COLO668 (cell line): ENCODE data around the gene KEL.

Experiments
- DNase-seq: peaks from one replicate; lab custom pipeline; 2025; ENCODE audit not compliant: unreplicated experiment; lab: John Stamatoyannopoulos, UW

The KEL gene

GRCh38 chr7:142930126-142930730, 31.9 kb downstream of the KEL start:
- no peak for DNase-seq

GRCh38 chr7:142927949-142928348, 34.2 kb downstream of the KEL start:
- no peak for DNase-seq

DNA sequence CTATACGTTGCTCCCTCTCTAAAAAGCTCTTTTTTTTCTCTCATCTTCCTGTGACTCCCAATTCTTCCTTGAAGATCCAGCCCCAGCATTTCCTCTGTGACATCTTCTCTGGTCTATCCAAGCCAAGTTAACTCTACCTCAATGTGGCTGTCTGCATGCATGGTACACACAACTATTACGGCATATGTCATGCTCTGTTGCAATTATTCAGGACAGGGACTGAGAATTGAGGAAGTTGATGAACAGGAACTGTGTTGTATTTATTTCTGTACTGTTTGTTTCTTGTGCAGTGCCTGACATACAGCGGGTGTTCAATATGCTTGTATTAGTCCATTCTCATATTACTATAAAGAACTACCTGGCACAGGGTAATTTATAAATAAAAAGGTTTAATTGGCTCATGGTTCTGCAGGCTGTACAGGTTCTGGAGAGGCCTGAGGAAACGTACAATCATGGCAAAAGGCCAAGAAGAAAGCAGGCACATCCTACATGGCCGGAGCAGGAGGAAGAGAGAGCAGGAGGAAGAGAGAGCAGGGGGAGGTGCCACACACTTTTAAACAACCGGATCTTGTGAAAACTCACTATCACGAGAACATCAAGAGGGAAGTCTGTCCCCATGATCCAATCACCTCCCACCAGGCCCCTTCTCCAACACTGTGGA, 34.9 kb downstream of the KEL start:
- no peak for DNase-seq

DNA sequence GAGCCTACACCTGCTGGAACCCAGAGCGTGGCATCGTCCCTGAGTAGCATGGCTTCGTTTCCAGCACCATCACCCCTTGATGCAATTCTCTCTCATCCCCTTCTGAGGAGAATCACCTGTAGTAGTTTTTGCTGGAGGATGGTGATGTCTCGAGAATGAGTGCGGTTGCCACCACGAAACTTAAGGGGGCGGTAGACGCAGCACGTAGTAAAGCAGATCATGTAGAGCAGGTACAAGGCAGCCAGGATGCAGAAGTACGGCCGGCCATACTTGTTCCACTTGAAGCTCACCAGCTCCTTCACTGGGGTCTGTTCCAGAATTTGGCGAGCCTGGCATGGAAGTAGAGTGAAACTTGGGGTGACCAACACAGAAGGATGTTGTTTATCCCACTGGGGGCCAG, 36.8 kb downstream of the KEL start:
- DNase-seq = no peak

- DNase-seq = no peak
These were observed 38.8 kb downstream of the KEL start for GRCh38 chr7:142923391-142923790.

DNA sequence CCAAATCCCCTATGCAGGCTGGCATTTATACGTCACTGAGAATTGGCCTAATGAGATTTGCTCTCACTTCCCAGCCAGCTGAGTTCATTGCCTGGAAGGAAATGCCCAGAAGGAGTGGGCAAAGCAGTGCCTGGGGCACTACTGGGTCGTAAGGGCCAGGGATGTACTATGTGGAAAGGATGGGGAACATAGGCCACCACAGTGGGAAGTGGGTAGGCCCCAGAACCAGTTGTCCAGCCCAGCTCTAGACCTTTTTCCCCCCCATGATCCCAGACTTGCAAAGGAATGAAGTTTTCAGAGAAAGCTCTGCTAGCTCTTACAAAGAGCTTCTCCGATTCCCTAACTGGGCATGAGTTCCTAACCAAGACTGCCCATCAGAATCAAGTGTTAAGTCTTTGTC, 42.5 kb downstream of the KEL start:
- no peak for DNase-seq

DNA sequence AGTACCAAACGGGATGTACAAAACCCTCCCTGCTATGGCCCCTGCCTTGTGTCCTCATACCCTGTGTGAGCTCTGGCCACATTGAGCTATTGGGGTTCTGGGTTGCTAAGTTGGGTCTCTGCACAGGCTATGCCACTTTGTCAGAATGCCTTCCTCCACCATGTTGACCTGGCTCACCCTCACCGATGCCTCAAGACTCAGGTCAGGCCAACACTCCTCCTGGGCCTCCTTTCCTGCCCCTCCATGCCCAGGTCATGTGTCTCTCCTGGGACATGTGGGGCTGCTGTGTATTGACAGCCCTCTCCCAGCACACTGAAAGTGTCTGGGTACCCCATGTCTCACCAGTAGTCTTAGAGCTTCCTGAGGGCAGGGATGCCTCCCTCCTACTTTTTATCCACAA, 43.3 kb downstream of the KEL start:
- no peak for DNase-seq

DNA sequence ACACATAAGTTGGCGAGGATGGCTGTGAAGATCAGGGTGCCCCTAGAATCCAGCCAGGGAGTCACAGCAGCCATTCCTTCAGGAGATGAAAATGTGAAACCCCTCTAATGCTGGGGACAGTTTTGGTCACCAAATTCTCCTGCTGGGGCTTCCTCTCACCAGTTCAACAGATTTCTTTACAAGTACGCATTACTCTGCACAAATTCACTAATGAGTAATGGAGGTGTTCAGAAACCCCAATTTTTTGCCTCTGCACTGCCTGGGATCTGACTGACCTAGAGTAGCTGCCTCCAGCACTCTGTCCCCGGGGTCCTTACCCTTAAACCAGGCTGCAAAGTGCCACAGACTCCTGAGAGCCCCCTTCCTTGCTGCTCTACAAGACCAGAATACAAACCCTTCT, 44.7 kb downstream of the KEL start:
- DNase-seq = no peak

DNA sequence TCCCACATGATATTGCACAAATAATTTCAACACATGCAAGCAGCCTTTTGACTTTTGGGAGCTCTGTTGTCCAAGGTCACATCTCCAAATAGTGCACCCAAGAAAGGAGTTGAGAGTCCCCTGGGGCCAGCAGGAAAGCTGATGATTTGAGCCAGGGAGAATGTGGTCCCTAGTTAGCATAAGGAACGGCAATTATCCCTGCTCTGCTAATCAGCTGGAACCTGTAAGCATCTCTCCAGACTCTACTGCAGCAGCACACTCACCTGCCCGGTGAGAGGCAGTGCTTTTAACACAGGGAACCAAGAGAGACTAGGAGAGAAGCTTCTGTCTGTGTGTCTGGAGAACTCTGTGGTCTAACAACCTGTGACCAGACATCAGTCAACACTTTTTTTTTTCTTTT, 45.7 kb downstream of the KEL start:
- no peak for DNase-seq

DNA sequence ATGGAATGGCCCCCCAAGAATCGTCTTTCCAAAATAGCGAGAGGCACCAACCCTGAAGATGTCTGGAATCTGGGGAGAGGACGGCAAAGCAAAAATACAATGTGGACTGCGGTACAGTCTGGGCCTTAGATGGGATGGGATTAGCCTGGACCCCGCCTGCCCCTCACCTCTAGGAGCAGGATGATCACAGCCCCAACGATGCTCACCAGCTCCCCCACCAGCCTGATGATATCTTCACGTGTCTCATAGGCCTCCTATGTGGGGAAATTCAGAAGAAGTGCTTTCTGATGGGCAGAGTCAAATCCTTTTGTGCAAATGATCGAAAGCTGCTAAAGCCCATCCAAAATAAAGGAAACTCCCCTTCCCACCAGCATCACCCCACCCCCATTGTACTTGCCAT, 46.8 kb downstream of the KEL start:
- no peak for DNase-seq

DNA sequence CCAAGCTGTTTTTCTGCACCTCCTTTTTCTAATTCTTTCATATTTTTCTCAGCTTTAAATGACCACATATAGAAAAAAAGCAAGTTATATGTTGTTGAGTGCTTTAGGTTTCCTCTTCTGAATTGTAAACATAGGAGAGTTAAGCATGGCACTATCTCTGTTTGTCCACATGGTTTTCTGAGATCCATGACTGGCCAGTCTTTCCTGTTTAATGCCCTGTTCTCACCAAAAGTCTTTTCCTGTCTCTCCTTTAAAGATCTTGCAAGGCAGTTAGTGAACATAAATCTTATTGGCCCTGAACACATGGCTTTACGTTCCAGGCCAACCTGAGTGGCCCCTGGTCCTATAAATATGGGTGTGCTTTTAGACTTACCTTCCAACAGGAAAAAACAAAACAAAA, 48.0 kb downstream of the KEL start:
- no peak for DNase-seq

GRCh38 chr7:142913566-142913965, 48.6 kb downstream of the KEL start:
- no peak for DNase-seq

DNA sequence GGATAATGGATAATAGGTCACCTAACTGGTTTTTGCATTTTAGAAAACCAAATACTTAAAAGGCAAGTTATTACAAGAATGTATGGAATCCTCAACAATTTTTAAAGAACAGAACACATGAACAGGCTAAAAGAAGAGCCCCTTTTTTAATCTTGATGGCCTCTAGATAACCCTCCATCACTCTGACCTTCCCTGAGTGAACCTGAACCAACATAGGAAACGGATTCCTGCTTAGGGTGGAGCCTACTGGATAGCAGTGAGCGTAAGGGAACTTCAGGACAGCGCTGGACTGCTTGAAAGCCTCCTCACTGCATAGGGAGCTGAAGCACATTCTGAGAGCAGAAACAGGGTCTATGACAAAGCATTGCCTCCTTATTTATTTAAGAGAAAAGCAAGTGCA, 49.1 kb downstream of the KEL start:
- DNase-seq = no peak

DNA sequence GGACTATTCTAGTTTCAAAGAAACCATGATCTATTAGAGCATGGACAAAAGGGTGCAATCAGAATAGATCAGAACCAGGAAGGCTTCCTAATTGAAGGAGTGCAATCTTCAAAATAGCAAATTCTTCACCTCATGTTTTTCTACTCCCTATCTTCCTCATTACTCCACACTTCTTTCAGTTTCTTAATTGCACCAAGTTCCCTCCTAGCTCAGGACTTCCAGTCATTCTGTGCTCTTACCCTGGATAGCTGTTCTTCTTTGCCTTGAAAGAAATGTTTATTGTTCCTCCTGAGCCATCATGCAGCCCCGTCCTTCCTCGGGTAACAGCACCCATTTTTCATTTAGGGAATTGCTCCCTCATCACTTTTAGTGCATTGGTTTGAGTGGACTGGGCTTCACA, 51.7 kb downstream of the KEL start:
- DNase-seq = no peak

DNA sequence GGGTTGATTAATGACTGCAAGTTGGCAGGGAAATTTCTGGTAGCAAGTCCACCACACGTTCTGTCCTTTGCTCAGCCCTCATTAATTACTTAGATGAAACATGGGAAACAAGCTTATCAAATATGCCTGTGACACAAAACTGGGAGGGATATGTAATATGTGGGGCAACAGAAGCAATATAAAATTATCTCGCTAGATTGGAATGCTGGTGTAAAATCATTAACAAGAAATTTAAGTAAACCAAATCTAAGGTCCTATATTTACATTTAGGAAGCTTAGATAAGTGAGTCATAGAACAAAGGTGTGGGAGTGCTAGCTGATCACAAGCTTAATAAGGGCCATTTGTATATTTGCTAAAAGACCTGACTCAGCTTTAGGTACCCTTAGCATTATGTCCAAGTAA, 52.1 kb downstream of the KEL start:
- DNase-seq = no peak

DNA sequence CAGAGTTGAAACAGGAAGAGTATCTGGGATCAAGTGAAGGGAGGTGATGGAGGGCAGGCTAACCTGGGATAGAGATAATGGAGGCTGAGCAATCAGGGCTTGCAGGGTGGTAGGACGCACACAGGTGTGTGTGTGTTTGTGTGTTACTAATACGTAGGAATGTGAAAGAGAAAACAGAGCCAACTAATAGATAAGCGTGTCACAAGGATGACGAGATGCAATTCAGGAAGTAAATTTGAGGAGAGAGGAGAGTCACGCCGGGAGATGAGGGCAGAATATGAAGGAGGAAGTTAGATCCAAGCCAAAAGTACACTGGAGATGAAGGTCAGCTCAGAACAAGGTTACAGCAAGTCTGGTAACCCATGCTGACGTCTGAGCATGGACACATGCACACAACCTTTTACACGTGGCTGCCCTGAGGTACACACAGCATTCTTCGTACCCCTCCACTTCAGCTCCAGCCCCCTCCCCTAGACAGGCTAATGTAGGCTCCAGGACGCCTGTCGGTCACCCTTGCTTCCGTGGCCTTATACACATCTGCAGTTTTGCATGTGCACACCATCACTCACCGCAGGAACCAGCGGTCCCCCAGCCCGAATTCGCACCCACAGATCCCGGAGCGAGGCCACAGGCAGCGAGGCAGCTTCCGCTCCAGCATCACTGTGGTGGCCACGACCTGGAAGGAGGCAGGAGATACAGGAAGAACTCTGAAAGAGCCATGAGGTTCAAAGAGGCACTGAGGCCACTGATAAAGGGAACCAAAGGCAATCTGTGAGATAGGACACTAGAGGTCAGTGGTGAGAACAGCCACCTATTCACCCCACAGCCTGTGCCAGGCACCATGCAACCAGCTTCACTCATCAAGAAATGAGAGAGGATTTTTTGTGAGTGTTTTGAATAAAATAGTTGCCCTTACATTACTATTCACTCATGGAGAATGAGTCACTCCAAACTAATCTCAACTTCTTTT, 53.0 kb downstream of the KEL start:
- no peak for DNase-seq

GRCh38 chr7:142908290-142908689, 53.9 kb downstream of the KEL start:
- no peak for DNase-seq

DNA sequence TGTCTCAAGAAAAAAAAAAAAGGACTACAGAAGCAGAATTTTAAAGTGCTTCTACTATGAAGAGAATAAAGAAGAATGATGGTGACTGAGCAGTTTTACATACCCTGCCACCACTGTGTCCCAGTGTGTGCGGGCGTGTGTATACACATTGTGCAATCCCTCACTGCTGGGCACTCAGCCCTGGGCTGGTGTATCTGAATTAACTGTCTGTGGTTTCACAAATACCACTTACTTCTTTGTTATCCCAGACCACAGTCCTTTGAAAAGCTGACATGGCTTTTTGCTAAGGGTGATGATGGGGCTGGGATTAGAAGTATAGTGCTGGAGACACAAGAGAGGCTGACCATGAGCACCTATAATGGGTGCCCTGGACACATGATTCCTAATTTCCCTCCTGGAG, 55.5 kb downstream of the KEL start:
- no peak for DNase-seq

DNA sequence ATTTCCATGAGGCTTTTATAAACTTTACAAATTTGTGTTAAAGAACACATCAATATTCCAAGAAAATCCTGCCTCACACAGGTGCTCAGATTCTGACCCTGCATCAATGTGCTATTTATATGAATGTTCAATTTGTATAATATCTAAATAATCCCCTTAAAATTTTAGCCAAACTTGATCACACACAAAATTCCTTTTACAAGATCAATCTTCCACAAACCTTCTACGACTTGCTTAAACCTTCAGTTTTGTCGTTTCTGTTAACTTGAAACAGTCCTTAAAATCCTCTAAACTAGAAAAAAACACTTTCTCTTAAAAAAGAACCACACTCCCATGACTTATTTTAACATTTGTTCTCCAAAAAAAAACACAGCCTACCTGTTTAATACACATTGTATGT, 56.4 kb downstream of the KEL start:
- DNase-seq = no peak

GRCh38 chr7:142904128-142904527, 58.0 kb downstream of the KEL start:
- no peak for DNase-seq

DNA sequence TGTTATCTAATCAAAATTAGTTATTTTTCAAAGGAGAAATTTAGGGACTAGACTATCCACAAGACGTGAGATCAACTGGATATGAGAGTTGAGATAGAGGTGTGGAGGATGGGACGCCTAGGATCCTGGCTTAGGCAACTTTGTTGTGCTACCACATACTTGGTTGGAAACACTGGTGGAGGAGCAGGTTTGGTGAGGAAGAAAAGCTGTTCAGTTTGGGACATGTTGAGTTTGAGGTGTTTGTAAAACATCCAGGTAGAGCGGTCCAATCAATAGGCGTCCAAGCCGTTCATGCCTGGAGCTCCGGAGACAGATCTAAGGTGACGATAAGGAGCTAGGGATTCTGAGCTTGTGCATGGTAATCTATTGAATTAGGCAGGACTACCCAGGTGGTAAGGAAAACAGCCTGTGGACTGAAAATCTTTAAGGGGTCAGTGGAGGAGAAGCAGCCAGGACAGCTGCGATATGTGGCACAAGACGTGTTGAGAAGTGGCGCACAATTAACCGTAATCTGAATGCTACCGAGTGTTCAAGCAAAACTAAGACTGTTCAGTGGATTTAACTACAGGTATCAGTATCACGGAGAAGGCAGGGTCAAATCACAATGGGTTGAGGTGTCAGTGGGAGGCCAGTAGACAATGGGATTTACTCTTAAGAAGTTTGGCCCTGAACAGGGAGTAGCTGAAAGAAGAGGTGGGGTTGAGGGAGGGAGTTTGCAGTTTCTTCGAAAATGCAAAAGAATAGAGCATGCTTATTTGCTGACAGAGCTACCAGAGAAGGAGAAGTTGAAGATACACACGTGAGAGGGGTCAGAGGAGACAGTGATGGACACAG, 60.5 kb downstream of the KEL start:
- no peak for DNase-seq
